ENCODE data around the gene NUDT17. TPM values are rescaled to one million over a fixed set of nuclear protein-coding genes. Genes with fewer than 3 reads are reported as not detected.

Gene NUDT17
- total and polyA plus RNA-seq, 2 of the 8 experiments (the other 6 are each of a cell fraction or from before 2014, with no cell fraction given) = 2.7 to 4.1 TPM

- H3K4ac ChIP-seq (replicated peaks; ENCODE audit: insufficient read length, low read depth, low read length) = no peak overlapping the region
- no peaks in the 10 kb centered on the region for H3K79me1 ChIP-seq (ENCODE audit: low read depth, low read length)
- no peak overlapping the region for H2BK15ac ChIP-seq (ENCODE audit: low read length)
- H3K79me2 ChIP-seq (ENCODE audit: control insufficient read depth in 1 of 2, insufficient read depth in 2 of 2, low read length in 2 of 2) = no peaks in the 10 kb centered on the region
- WGBS, 2 experiments (ENCODE audit: extremely low coverage in 1 of 2, insufficient coverage in 1 of 2, insufficient read length in 1 of 2, insufficient replicate concordance in 2 of 2, low coverage in 1 of 2, low lambda C conversion rate in 2 of 2, missing lambda C conversion rate in 1 of 2) = 87% methylated on average over 4 of the region's 4 CpGs; no CpG with 5 or more reads in 1 of the 2 experiments
- H4K91ac ChIP-seq (replicated peaks; ENCODE audit: insufficient read length, low read length) = no peak overlapping the region
- H2BK20ac ChIP-seq (ENCODE audit: low read length) = no peak overlapping the region
- DNase-seq (ENCODE audit: low read depth in 1 of 2, low spot score in 2 of 2) (no peak), FAIRE-seq (no peak)
- no peak overlapping the region for H2AFZ ChIP-seq (ENCODE audit: low read length)
- H3K14ac ChIP-seq (ENCODE audit: insufficient read length) = no peak overlapping the region
- no peak overlapping the region for H4K5ac ChIP-seq (ENCODE audit: insufficient read length, low read depth, low read length)
- TF ChIP-seq HDAC6 (IDR thresholded peaks at IDR 0.05; ENCODE audit: low read depth, low read length) = no peak
- TF ChIP-seq JUN (IDR thresholded peaks at IDR 0.05; ENCODE audit: low read depth, low read length) = no peak
- no peak for TF ChIP-seq NANOG (IDR thresholded peaks at IDR 0.05; ENCODE audit: insufficient read depth, low read depth, low read length, poor library complexity, severe bottlenecking)
- no peak for TF ChIP-seq SIN3A (conservative IDR thresholded peaks at IDR 0.05 in 1 of 2, IDR thresholded peaks at IDR 0.05 in 1 of 2; ENCODE audit: low read depth in 1 of 2, low read length in 2 of 2)
- TF ChIP-seq BACH1 (IDR thresholded peaks at IDR 0.05; ENCODE audit: low read length) = no peak
- no peak for TF ChIP-seq GTF2F1 (IDR thresholded peaks at IDR 0.05; ENCODE audit: borderline replicate concordance, low read depth, low read length)
- TF ChIP-seq RFX5 (IDR thresholded peaks at IDR 0.05; ENCODE audit: borderline replicate concordance, low read depth, low read length) = no peak
- TF ChIP-seq ASH2L (IDR thresholded peaks at IDR 0.05; ENCODE audit: low read length) = no peak
- no peak for TF ChIP-seq KDM1A (IDR thresholded peaks at IDR 0.05; ENCODE audit: borderline replicate concordance, low read length)
- TF ChIP-seq, protein P1, sequence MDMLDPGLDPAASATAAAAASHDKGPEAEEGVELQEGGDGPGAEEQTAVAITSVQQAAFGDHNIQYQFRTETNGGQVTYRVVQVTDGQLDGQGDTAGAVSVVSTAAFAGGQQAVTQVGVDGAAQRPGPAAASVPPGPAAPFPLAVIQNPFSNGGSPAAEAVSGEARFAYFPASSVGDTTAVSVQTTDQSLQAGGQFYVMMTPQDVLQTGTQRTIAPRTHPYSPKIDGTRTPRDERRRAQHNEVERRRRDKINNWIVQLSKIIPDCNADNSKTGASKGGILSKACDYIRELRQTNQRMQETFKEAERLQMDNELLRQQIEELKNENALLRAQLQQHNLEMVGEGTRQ (IDR thresholded peaks at IDR 0.05; ENCODE audit: low read length) = no peak
- TF ChIP-seq, protein P2, sequence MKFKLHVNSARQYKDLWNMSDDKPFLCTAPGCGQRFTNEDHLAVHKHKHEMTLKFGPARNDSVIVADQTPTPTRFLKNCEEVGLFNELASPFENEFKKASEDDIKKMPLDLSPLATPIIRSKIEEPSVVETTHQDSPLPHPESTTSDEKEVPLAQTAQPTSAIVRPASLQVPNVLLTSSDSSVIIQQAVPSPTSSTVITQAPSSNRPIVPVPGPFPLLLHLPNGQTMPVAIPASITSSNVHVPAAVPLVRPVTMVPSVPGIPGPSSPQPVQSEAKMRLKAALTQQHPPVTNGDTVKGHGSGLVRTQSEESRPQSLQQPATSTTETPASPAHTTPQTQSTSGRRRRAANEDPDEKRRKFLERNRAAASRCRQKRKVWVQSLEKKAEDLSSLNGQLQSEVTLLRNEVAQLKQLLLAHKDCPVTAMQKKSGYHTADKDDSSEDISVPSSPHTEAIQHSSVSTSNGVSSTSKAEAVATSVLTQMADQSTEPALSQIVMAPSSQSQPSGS (IDR thresholded peaks at IDR 0.05; ENCODE audit: low read length) = no peak
- H3K56ac ChIP-seq (replicated peaks; ENCODE audit: insufficient read length, low read depth, low read length) = no peak overlapping the region
- CTCF ChIA-PET (ENCODE audit: partially characterized antibody) = interaction anchor here (1.6 to 1.9 kb wide), 2 partner anchors 22 to 23 kb away, joined by 4 to 13 read pairs; partner anchors contain the start of gene NUDT17
- POLR2A ChIA-PET (ENCODE audit: partially characterized antibody) = interaction anchor here (2.9 kb wide), 1 partner anchor 10 kb away, joined by 11 read pairs; the partner anchor contains the start of gene PIAS3
- no peak overlapping the region for H2AK5ac ChIP-seq (ENCODE audit: low read depth, low read length)
- peaks cover 0 to 11% (median under 1%) of the 10 kb centered on the region in 4 experiments; a peak in 4 of 7 replicates for H3K4me1 ChIP-seq (replicated peaks in 1 of 4; ENCODE audit: control insufficient read depth in 3 of 4, insufficient read depth in 4 of 4, low read length in 3 of 4)
- H3K18ac ChIP-seq (ENCODE audit: extremely low read depth, low read length) = no peak overlapping the region
- H4K20me1 ChIP-seq (replicated peaks in 1 of 2; ENCODE audit: control insufficient read depth in 1 of 2, insufficient read depth in 2 of 2, low read length in 2 of 2) = no peaks in the 10 kb centered on the region
- H3K27me3 ChIP-seq (replicated peaks in 1 of 4; ENCODE audit: control insufficient read depth in 3 of 4, extremely low read depth in 1 of 4, insufficient read depth in 3 of 4, low read length in 3 of 4) = peaks cover 0 to 17% (median 6%) of the 10 kb centered on the region in 4 experiments; a peak in 4 of 7 replicates
- H3K27ac ChIP-seq (ENCODE audit: low read depth, low read length) = no peak overlapping the region
- no peak overlapping the region for H3K4me2 ChIP-seq (ENCODE audit: insufficient read depth in 1 of 2, low read depth in 2 of 2, low read length in 2 of 2)
- H3K9me3 ChIP-seq (ENCODE audit: insufficient read depth in 2 of 2, low read depth in 1 of 2, low read length in 1 of 2) = no peaks in the 10 kb centered on the region
- no peak overlapping the region for H3K23ac ChIP-seq (ENCODE audit: insufficient read length)
- H3K23me2 ChIP-seq (ENCODE audit: low read depth, low read length) = peaks cover 14% of the 10 kb centered on the region; the same call in 1 of the 2 replicates
- H3K36me3 ChIP-seq (ENCODE audit: control insufficient read depth in 2 of 4, insufficient read depth in 4 of 4, low read length in 3 of 4) = no peaks in the 10 kb centered on the region
- H2BK120ac ChIP-seq (replicated peaks; ENCODE audit: low read depth, low read length) = no peak overlapping the region
- H2BK12ac ChIP-seq (ENCODE audit: low read depth, low read length) = no peak overlapping the region
- no peak overlapping the region for H3K9ac ChIP-seq (replicated peaks in 1 of 4; ENCODE audit: extremely low read depth in 1 of 4, low read depth in 3 of 4, low read length in 3 of 4)
- no peak overlapping the region for H2BK5ac ChIP-seq (ENCODE audit: low read depth, low read length)
- no peak overlapping the region for H3K4me3 ChIP-seq (ENCODE audit: extremely low read depth in 1 of 4, insufficient read depth in 2 of 4, low read depth in 3 of 4, low read length in 4 of 4)
- H4K8ac ChIP-seq (ENCODE audit: extremely low read depth, insufficient read depth, low read length) = no peak overlapping the region
Observed at GRCh38 chr1:145868232-145868631, 22.8 kb downstream of the NUDT17 start.
